Endothelial cell of umbilical vein (primary cell): Measurements from ENCODE around the gene PTPDC1. TPM values are rescaled to one million over a fixed set of nuclear protein-coding genes. Genes with fewer than 3 reads are reported as not detected.

Experiments
- BruUV-seq: library from RNA; stranded (reverse); fragments of 400-500 nt; replicated peaks from 2 replicates; lab custom pipeline; 2021; lab: Mats Ljungman, UMichigan
- CTCF ChIA-PET: fragments of 300-600, 350-600 bp; sonication (Branson Sonifier 250); formaldehyde crosslinking; loops from one replicate; lab custom pipeline; 2021; ENCODE audit warnings: antibody characterized with exemption, inconsistent platforms; lab: Charles Lee
- POLR2A ChIA-PET: fragments of 300-600, 350-600 bp; sonication (Branson Sonifier 250); formaldehyde crosslinking; loops from one replicate; lab custom pipeline; 2021; ENCODE audit warnings: antibody characterized with exemption, inconsistent platforms; lab: Charles Lee
- DNase-seq: peaks from one replicate; pipeline ENCODE4 v3.0.0-alpha.2; 2011; ENCODE audit warnings: low read depth, low spot score
- FAIRE-seq: peaks from 2 replicates; lab custom pipeline; 2011; peaks lifted over from hg19 to GRCh38; lab: Jason Lieb, UNC
- H2AFZ ChIP-seq: 2 replicates; pipeline ENCODE4 v1.6.0; 2012; ENCODE audit warnings: low read depth, low read length, control low read depth, inconsistent platforms
- H3K27ac ChIP-seq: 2 replicates; pipeline ENCODE4 v1.5.1; 2011; ENCODE audit warnings: low read depth, mild to moderate bottlenecking, control low read depth, low read length, moderate library complexity; ENCODE audit not compliant: insufficient read depth
- H3K27me3 ChIP-seq, 2 experiments: 2 replicates each; pipeline versions ENCODE4 v1.6.0 to v1.6.1; 2011; ENCODE audit warnings: low read length in 2 of 2, mixed read lengths in 1 of 2; ENCODE audit not compliant: control insufficient read depth in 2 of 2, insufficient read depth in 2 of 2
- H3K36me3 ChIP-seq, 2 experiments: 2 replicates in 1 of 2; 3 replicates in 1 of 2; pipeline ENCODE4 v1.5.1; 2011; ENCODE audit warnings: low read length in 2 of 2, mild to moderate bottlenecking in 1 of 2, moderate library complexity in 1 of 2; ENCODE audit not compliant: control insufficient read depth in 2 of 2, insufficient read depth in 2 of 2; ENCODE audit errors: extremely low read depth in 1 of 2
- H3K4me1 ChIP-seq: 3 replicates; pipeline ENCODE4 v1.5.1; 2011; ENCODE audit warnings: mild to moderate bottlenecking, low read length; ENCODE audit not compliant: control insufficient read depth, insufficient read depth; ENCODE audit errors: extremely low read depth
- H3K4me2 ChIP-seq: 2 replicates; pipeline ENCODE4 v1.6.1; 2011; ENCODE audit warnings: low read length, control low read depth, mixed read lengths; ENCODE audit not compliant: insufficient read depth
- H3K4me3 ChIP-seq, 3 experiments: fragments of 200-600 bp in 1 of 3; sonication (generic), shearing (Covaris generic) in 1 of 3; replicated peaks in 1 of 3; 2 replicates each; pipeline ENCODE4 v1.5.1; 2011 to 2016; ENCODE audit warnings: control low read depth in 3 of 3, low read length in 3 of 3, mild to moderate bottlenecking in 2 of 3, inconsistent platforms in 1 of 3, low read depth in 1 of 3, moderate library complexity in 1 of 3; ENCODE audit not compliant: insufficient read depth in 1 of 3
- H3K79me2 ChIP-seq: 2 replicates; pipeline ENCODE4 v1.6.0; 2012; ENCODE audit warnings: low read length, inconsistent platforms; ENCODE audit not compliant: control insufficient read depth, insufficient read depth
- H3K9ac ChIP-seq: replicated peaks from 2 replicates; pipeline ENCODE3; 2011; ENCODE audit warnings: low read length, control low read depth; ENCODE audit not compliant: insufficient read depth; ENCODE audit errors: extremely low read depth
- H3K9me1 ChIP-seq: replicated peaks from 3 replicates; pipeline ENCODE4 v1.6.0; 2011; ENCODE audit warnings: mild to moderate bottlenecking, low read length; ENCODE audit not compliant: control insufficient read depth, insufficient read depth; ENCODE audit errors: extremely low read depth
- H3K9me3 ChIP-seq: replicated peaks from 2 replicates; pipeline ENCODE4 v1.5.1; 2012; ENCODE audit warnings: low read length, inconsistent platforms; ENCODE audit not compliant: control insufficient read depth, insufficient read depth
- H4K20me1 ChIP-seq: replicated peaks from 2 replicates; pipeline ENCODE3; 2011; ENCODE audit warnings: mild to moderate bottlenecking, low read length; ENCODE audit not compliant: control insufficient read depth, insufficient read depth; ENCODE audit errors: extremely low read depth
- CTCF ChIP-seq, 2 donors: IDR thresholded peaks; 1 replicate in 1 of 2; 2 replicates in 1 of 2; pipeline ENCODE4 v1.5.1; 2011; ENCODE audit warnings: low read length in 2 of 2, mild to moderate bottlenecking in 2 of 2, moderate library complexity in 2 of 2, control low read depth in 1 of 2, inconsistent platforms in 1 of 2, low read depth in 1 of 2; ENCODE audit not compliant: insufficient read depth in 1 of 2; ENCODE audit errors: extremely low read depth in 1 of 2
- EZH2 ChIP-seq: IDR thresholded peaks from 2 replicates; pipeline ENCODE4 v1.6.1; 2012; ENCODE audit warnings: borderline replicate concordance, low read depth, mild to moderate bottlenecking, moderate library complexity, low read length, inconsistent platforms; ENCODE audit not compliant: severe bottlenecking
- GATA2 ChIP-seq: IDR thresholded peaks from 2 replicates; pipeline ENCODE4 v1.7.0; 2011; ENCODE audit warnings: low read depth, mild to moderate bottlenecking, moderate library complexity, mixed read lengths, low read length; ENCODE audit not compliant: insufficient read length, insufficient read depth
- MAX ChIP-seq: IDR thresholded peaks from 2 replicates; pipeline ENCODE4 v1.6.1; 2011; ENCODE audit not compliant: insufficient read depth, insufficient read length
- MYC ChIP-seq: IDR thresholded peaks from one replicate; pipeline ENCODE4 v1.6.1; 2011; ENCODE audit warnings: mild to moderate bottlenecking, low read depth, low read length
- POLR2AphosphoS5 ChIP-seq: IDR thresholded peaks from 2 replicates; pipeline ENCODE4 v1.6.1; 2012; ENCODE audit warnings: low read depth, mild to moderate bottlenecking, control low read depth, low read length, moderate library complexity; ENCODE audit not compliant: insufficient read depth
- dilution Hi-C: fragments of 300-500 bp; cut with MboI; formaldehyde crosslinking; loops from one replicate; pipeline ENCODE4 v1.15.0; 2019; ENCODE audit warnings: low sequenced_read_pairs; ENCODE audit not compliant: extremely low pct_ligation_motif_present
- intact Hi-C: fragments of 100-400 bp; cut with micrococcal nuclease; formaldehyde crosslinking; loops from one replicate; pipeline ENCODE4 v1.10.0; 2022
- polyA plus RNA-seq, 4 experiments: library from polyadenylated mRNA; depleted of rRNA in 3 of 4; stranded (reverse) in 3 of 4; unstranded in 1 of 4; fragments of >200 nt; gene quantifications; 2 replicates each; pipeline versions ENCODE4 v1.2.1 to v1.2.3, GENCODE V29; 2011 to 2012; ENCODE audit warnings: missing spikeins in 1 of 4
- total RNA-seq: library from RNA; stranded (reverse); gene quantifications from 2 replicates; pipeline ENCODE4 v1.2.3, GENCODE V29; 2021

Gene PTPDC1
- total and polyA plus RNA-seq, 2 donors (not counting 3 experiments of a cell fraction or from before 2014, with no cell fraction given) = 4.3 to 9.1 TPM

GRCh38 chr9:94120854-94121376 is 36.7 kb downstream of the PTPDC1 start:
- no peak for FAIRE-seq

More at GRCh38 chr9:94120854-94121376, 36.7 kb downstream of the PTPDC1 start:
- no peaks in the 10 kb centered on the region for H3K4me1 ChIP-seq
- TF ChIP-seq MAX (no peak), MYC (no peak), EZH2 (no peak), POLR2AphosphoS5 (no peak), CTCF (IDR thresholded peaks at IDR 0.05; ENCODE audit: extremely low read depth in 1 of 2, insufficient read depth in 1 of 2, low read depth in 1 of 2, low read length in 2 of 2) (no peak), GATA2 (no peak)
- H3K9me3 ChIP-seq = no peaks in the 10 kb centered on the region
- BruUV-seq = no TSS peak
- intact Hi-C loops = no loop called here
- DNase-seq = no peak
- CTCF ChIA-PET = interaction anchor here (0.8 to 1.7 kb wide), 3 partner anchors 15 to 92 kb away, joined by 3 to 4 read pairs (median 4); no protein-coding TSS in a partner anchor
- no peak overlapping the region for H2AFZ ChIP-seq
- no peaks in the 10 kb centered on the region for H3K27me3 ChIP-seq
- no peaks in the 10 kb centered on the region for H4K20me1 ChIP-seq
- dilution Hi-C loops = no loop called here
- H3K4me3 ChIP-seq = no peak overlapping the region
- H3K79me2 ChIP-seq = no peaks in the 10 kb centered on the region
- no peaks in the 10 kb centered on the region for H3K9me1 ChIP-seq
- POLR2A ChIA-PET = no interaction called here
- H3K9ac ChIP-seq = no peak overlapping the region
- no peaks in the 10 kb centered on the region for H3K36me3 ChIP-seq
- no peak overlapping the region for H3K4me2 ChIP-seq
- H3K27ac ChIP-seq = no peak overlapping the region
